Astrocyte of the spinal cord (primary cell): ENCODE results near the gene TRERF1.

Experiments
- DNase-seq: peaks from one replicate; pipeline ENCODE4 v3.0.0; 2011; ENCODE audit warnings: low read depth, low spot score
- H3K4me3 ChIP-seq: 2 replicates; pipeline ENCODE4 v1.5.1; 2011; ENCODE audit warnings: low read depth, mild to moderate bottlenecking, low read length, moderate library complexity
- in situ Hi-C: cut with HindIII; loops from 2 replicates; pipeline ENCODE4 v1.10.0; 2017; ENCODE audit warnings: low sequenced_read_pairs
- TF ChIP-seq, protein P1 (sequence below): IDR thresholded peaks from 2 replicates; pipeline ENCODE4 v1.5.1; 2012; ENCODE audit warnings: low read depth, mild to moderate bottlenecking, low read length, inconsistent platforms

The TRERF1 gene

DNA sequence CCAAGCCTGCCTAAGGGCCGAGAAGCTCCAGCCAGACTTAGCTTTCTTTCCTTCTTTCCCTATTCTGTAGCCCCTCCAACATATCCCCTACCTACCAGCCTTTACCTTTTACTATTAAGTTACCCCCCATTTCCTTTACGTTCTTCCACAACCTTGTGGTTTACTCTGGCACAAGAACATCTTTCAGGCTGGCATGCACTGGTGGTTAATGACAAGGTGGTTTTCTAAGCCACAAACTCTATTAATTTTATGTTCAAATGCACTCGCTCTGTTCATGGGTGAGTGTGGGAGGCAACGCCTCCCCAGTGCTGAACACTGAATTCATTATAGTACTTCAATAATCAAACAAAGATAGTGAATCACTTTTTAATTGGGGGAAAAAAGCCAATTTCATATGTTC, 64.4 kb downstream of the TRERF1 start:
- H3K4me3 ChIP-seq = no peak overlapping the region
- TF ChIP-seq, protein P1, sequence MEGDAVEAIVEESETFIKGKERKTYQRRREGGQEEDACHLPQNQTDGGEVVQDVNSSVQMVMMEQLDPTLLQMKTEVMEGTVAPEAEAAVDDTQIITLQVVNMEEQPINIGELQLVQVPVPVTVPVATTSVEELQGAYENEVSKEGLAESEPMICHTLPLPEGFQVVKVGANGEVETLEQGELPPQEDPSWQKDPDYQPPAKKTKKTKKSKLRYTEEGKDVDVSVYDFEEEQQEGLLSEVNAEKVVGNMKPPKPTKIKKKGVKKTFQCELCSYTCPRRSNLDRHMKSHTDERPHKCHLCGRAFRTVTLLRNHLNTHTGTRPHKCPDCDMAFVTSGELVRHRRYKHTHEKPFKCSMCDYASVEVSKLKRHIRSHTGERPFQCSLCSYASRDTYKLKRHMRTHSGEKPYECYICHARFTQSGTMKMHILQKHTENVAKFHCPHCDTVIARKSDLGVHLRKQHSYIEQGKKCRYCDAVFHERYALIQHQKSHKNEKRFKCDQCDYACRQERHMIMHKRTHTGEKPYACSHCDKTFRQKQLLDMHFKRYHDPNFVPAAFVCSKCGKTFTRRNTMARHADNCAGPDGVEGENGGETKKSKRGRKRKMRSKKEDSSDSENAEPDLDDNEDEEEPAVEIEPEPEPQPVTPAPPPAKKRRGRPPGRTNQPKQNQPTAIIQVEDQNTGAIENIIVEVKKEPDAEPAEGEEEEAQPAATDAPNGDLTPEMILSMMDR = no peak
- no peak for DNase-seq

DNA sequence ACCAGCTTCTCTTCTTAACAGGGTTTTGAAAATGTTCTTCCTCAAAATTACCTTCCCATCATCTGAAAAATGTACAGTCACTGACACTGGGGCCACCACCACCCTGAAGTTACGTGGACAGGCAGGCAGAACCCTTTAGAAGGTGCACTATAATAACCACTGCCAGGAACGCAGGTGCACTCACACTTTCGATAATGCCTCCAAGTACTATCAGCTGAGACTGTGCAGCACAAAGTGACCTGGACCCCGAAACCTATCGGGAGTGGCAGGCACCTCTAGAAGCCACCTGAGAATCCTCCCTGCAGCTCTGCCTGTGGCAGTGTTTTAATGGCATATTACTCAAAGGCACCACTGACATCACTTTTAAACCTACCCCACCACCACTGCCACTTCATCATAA, 66.4 kb downstream of the TRERF1 start:
- no peak for DNase-seq
- in situ Hi-C loops = no loop called here
- H3K4me3 ChIP-seq = no peak overlapping the region
- TF ChIP-seq, protein P1 = no peak

More for the DNA sequence above, 64.4 kb downstream of the TRERF1 start:
- in situ Hi-C loops = no loop called here

DNA sequence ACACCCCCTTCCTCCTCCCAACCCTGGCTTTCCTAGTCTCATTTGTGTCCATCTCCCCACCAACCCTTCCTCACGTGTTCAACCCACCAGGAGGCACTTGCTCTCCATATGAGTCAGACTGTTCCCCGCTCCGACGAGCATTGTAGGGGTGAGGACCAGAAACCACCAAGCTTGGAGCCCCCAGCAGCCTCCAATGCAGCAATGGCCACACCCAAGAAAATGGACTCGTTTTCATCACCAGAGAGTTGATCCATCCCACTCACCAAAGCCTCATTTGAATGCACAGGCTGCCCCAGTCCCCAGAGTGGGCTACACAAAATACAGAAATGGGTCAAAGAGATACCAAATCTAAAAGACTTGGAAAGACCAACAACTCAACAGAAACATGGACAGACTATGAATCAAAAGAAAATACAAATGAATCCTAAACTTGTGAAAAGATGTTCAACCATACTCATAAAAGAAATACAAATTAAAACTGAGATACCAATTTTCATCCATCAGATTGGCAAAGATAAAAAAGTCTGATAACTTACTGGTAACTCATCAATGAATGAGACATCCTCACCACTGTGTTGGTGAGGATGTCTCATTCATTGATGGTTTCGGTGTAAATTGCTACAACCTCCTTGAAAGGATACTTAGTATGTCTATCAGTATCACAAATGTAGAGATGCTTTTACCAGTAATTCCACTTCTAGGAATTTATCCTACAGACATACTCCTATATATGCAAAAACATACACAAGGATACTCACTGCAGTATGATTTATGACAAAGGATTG, 68.1 kb downstream of the TRERF1 start:
- no peak overlapping the region for H3K4me3 ChIP-seq
- in situ Hi-C loops = no loop called here
- no peak for DNase-seq
- TF ChIP-seq, protein P1 = no peak

DNA sequence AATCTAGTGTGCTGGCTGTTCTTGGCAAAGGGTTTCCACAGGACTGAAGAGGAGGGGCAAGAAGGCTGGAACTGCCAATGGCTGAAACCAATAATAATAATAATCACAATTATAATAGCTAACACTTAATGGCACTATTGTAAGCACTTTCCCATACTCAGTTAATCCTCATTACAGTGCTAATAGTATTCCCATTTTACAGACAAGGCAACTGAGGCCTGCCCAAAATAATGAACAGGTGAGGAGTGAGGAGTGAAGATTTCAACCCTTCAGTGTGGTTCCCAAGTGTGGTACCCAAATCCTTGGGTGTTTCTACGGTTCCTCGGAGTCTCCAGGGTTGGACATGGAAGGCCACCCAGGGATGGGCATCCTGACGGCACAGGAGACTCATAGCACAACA, 69.9 kb downstream of the TRERF1 start:
- TF ChIP-seq, protein P1 = no peak
- in situ Hi-C loops = no loop called here
- no peak overlapping the region for H3K4me3 ChIP-seq
- DNase-seq = no peak

DNA sequence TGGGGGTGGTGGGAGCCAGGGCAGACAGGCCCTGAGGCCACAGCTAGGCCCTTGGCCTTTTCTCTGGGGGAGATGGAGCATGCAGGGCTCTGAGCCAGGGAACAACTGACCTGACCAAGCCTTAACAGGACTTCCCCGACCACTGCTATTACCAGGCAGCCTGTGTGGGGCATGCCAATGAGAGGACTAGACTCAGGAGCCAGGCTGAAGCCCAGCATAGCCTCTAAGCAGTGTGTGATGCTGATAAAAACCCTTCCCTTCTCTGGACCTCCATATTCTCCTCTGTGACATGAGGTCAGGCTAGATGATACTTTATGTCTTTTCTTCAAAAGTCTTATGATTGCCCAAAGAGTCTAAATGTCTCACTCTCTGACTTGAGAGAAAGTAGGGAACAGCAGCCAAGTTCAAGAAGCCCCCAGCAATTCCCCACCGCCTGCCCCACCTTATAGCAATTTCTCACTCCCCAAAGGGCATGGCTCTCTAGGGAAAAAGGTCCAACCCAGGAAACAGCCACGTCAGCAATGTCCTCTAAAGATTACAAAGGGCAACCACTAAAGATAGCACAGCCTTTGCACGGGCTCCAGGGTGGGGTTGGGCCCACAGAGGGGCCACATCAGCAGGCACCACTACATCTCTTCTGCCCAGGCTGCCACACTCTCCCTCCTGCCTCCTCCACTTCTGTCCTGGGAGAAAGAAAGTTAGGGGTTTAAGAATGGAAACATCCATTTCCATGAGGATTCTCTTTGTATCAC, 71.3 kb downstream of the TRERF1 start:
- H3K4me3 ChIP-seq = no peak overlapping the region
- TF ChIP-seq, protein P1 = no peak
- no peak for DNase-seq
- in situ Hi-C loops = no loop called here

DNA sequence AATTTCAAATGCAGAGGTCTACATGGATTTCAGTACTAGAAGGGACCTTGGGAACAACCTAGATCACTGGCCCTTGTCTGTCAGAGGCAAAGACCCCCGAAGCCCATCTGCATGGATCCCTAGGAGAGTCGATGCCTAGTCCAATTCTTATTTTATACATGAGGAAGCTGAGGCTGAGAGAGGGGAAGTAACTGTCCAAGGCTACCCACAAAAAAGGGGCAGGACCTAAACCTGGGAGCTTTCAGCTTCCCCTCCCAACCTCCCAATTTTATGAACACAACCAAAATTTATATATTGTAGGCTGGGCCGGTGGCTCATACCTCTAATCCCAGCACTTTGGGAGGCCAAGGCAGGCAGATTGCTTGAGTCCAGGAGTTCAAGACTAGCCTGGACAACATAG, 73.2 kb downstream of the TRERF1 start:
- H3K4me3 ChIP-seq = no peak overlapping the region
- no peak for DNase-seq
- in situ Hi-C loops = no loop called here
- TF ChIP-seq, protein P1 = no peak
